WTC11 (cell line): ENCODE results near the gene DPYSL4. TPM values are rescaled to one million over a fixed set of nuclear protein-coding genes. Genes with fewer than 3 reads are reported as not detected.
A peak's percentile ranks its signal among the peaks of the same experiment; 100 is the strongest.

Experiments used
- ATAC-seq: fragments of 200-7000 bp; cut with Tn5 transposase; 2 replicates; pipeline ENCODE4 v1.10.0; 2021; ENCODE audit warnings: mild to moderate bottlenecking, moderate library complexity
- CTCF ChIA-PET: fragments of 300-600 bp; sonication (Branson Sonifier 250); formaldehyde crosslinking; loops from one replicate; lab custom pipeline; 2021; ENCODE audit warnings: antibody characterized with exemption; lab: Charles Lee
- POLR2A ChIA-PET: fragments of 350-600 bp; sonication (Branson Sonifier 250); formaldehyde crosslinking; loops from one replicate; lab custom pipeline; 2021; ENCODE audit warnings: antibody characterized with exemption; lab: Charles Lee
- DNase-seq: peaks from one replicate; pipeline ENCODE4 v3.0.0; 2021; ENCODE audit warnings: low spot score
- H3K27ac Mint-ChIP-seq: 2 replicates; pipeline ENCODE4 v1.8.0; 2021; ENCODE audit warnings: mixed read lengths
- H3K27me3 Mint-ChIP-seq: 2 replicates; pipeline ENCODE4 v1.8.0; 2021; ENCODE audit warnings: low read depth, mild to moderate bottlenecking, moderate library complexity, mixed read lengths
- H3K36me3 Mint-ChIP-seq: 2 replicates; pipeline ENCODE4 v1.8.0; 2021; ENCODE audit warnings: mixed read lengths
- H3K4me1 Mint-ChIP-seq: 2 replicates; pipeline ENCODE4 v1.8.0; 2022; ENCODE audit warnings: mixed read lengths
- H3K4me3 Mint-ChIP-seq: 2 replicates; pipeline ENCODE4 v1.8.0; 2021; ENCODE audit warnings: mild to moderate bottlenecking, moderate library complexity, mixed read lengths
- H3K9me3 Mint-ChIP-seq: 2 replicates; pipeline ENCODE4 v1.8.0; 2021; ENCODE audit warnings: mixed read lengths
- AR ChIP-seq: fragments of 250-450 bp; sonication (Bioruptor Pico); IDR thresholded peaks from 2 replicates; pipeline ENCODE4 v1.9.0; 2021; ENCODE audit warnings: mild to moderate bottlenecking
- CBFB ChIP-seq: sonication (generic); formaldehyde crosslinking; IDR thresholded peaks from 2 replicates; pipeline ENCODE4 v1.8.1; 2022; ENCODE audit warnings: mild to moderate bottlenecking, low read depth, missing genetic modification reagents
- CREM ChIP-seq: sonication (generic); formaldehyde crosslinking; IDR thresholded peaks from 2 replicates; pipeline ENCODE4 v1.8.1; 2022; ENCODE audit warnings: mild to moderate bottlenecking, missing genetic modification reagents, moderate library complexity
- E2F1 ChIP-seq: sonication (generic); formaldehyde crosslinking; IDR thresholded peaks from 2 replicates; pipeline ENCODE4 v1.8.0; 2022; ENCODE audit warnings: mild to moderate bottlenecking, missing genetic modification reagents
- ELF4 ChIP-seq: sonication (generic); formaldehyde crosslinking; IDR thresholded peaks from 2 replicates; pipeline ENCODE4 v1.8.1; 2022; ENCODE audit warnings: low read depth, mild to moderate bottlenecking, moderate library complexity, missing genetic modification reagents
- ERG ChIP-seq: fragments of 250-450 bp; sonication (Bioruptor Pico); IDR thresholded peaks from 2 replicates; pipeline ENCODE4 v1.8.0; 2021; ENCODE audit warnings: mild to moderate bottlenecking
- FOXP1 ChIP-seq: sonication (generic); formaldehyde crosslinking; IDR thresholded peaks from 2 replicates; pipeline ENCODE4 v1.8.0; 2022; ENCODE audit warnings: missing genetic modification reagents, mild to moderate bottlenecking, moderate library complexity, borderline replicate concordance
- FOXP4 ChIP-seq: sonication (generic); formaldehyde crosslinking; IDR thresholded peaks from 2 replicates; pipeline ENCODE4 v1.8.0; 2022; ENCODE audit warnings: mild to moderate bottlenecking, missing genetic modification reagents
- GRHL2 ChIP-seq: fragments of 250-450 bp; sonication (Bioruptor Pico); IDR thresholded peaks from 2 replicates; pipeline ENCODE4 v1.8.0; 2022; ENCODE audit warnings: mild to moderate bottlenecking, moderate library complexity; ENCODE audit not compliant: insufficient replicate concordance, severe bottlenecking
- NFYB ChIP-seq: sonication (generic); formaldehyde crosslinking; conservative IDR thresholded peaks from 2 replicates; pipeline ENCODE4 v1.8.0; 2022; ENCODE audit warnings: low read depth, missing genetic modification reagents
- NR1H2 ChIP-seq: sonication (generic); formaldehyde crosslinking; IDR thresholded peaks from 2 replicates; pipeline ENCODE4 v1.9.0; 2021; ENCODE audit warnings: mild to moderate bottlenecking, moderate library complexity, missing genetic modification reagents
- SMAD3 ChIP-seq: sonication (generic); formaldehyde crosslinking; IDR thresholded peaks from 2 replicates; pipeline ENCODE4 v1.8.0; 2022; ENCODE audit warnings: missing genetic modification reagents, mild to moderate bottlenecking, borderline replicate concordance
- ZMAT4 ChIP-seq: fragments of 250-450 bp; sonication (Bioruptor Pico); IDR thresholded peaks from 2 replicates; pipeline ENCODE4 v1.9.0; 2021; ENCODE audit warnings: mild to moderate bottlenecking
- ZNF219 ChIP-seq: sonication (generic); formaldehyde crosslinking; IDR thresholded peaks from 2 replicates; pipeline ENCODE4 v1.8.0; 2023; ENCODE audit warnings: missing genetic modification reagents, mild to moderate bottlenecking, borderline replicate concordance
- ZNF416 ChIP-seq: fragments of 250-450 bp; sonication (Bioruptor Pico); IDR thresholded peaks from 2 replicates; pipeline ENCODE4 v1.9.0; 2021; ENCODE audit warnings: mild to moderate bottlenecking, inconsistent platforms
- total RNA-seq: library from RNA; stranded (reverse); gene quantifications from 3 replicates; pipeline ENCODE4 v1.2.3, GENCODE V29; 2021

Gene DPYSL4
- total RNA-seq, 1 experiment from 2014 or later: 17.0 TPM

- TF ChIP-seq ERG (CRISPR knock-in tag) (no peak), ZNF219 (CRISPR knock-in tag) (no peak), E2F1 (CRISPR knock-in tag) (no peak), CBFB (CRISPR knock-in tag) (no peak), ZMAT4 (CRISPR knock-in tag) (no peak)
Measured at GRCh38 chr10:132151286-132151950, 35.3 kb upstream of the DPYSL4 start (continued).

GRCh38 chr10:132151951-132152505 lies 34.7 kb upstream of the DPYSL4 start:
- Mint-ChIP-seq H3K4me3 (no peak overlapping the region), H3K9me3 (no peaks in the 10 kb centered on the region), H3K36me3 (no peaks in the 10 kb centered on the region), H3K27me3 (no peaks in the 10 kb centered on the region), H3K27ac (no peak overlapping the region), H3K4me1 (0 out of 2 replicates have a peak, but pooled peaks cover 3% of the 10 kb centered on the region)
- ChIA-PET POLR2A (no interaction called here), CTCF (interaction anchor here (0.8 to 1.5 kb wide), 4 partner anchors 9 to 208 kb away, joined by 3 to 8 read pairs (median 6); no protein-coding TSS in a partner anchor)
- DNase-seq (peak; percentile 5), ATAC-seq (no peak)
- TF ChIP-seq ZNF416 (CRISPR knock-in tag) (no peak), E2F1 (CRISPR knock-in tag) (no peak), CREM (CRISPR knock-in tag) (no peak), NR1H2 (no peak), SMAD3 (no peak), ELF4 (CRISPR knock-in tag) (no peak), FOXP4 (CRISPR knock-in tag) (no peak), NFYB (CRISPR knock-in tag) (no peak), GRHL2 (no peak), AR (CRISPR knock-in tag) (no peak), FOXP1 (CRISPR knock-in tag) (no peak)
- TF ChIP-seq, all 79 proteins: peak for 0
